ENCODE results near the gene REST. TPM values are rescaled to one million over a fixed set of nuclear protein-coding genes. Genes with fewer than 3 reads are reported as not detected.
"Not testable (repeated sequence)": the region's sequence is repeated elsewhere in the genome, so short reads cannot be mapped to it uniquely, and the experiment has no call there.

The REST gene
- total RNA-seq, 1 donor, result 52.7 TPM

GRCh38 chr4:56892691-56893090, 15.0 kb upstream of the REST start:
- H3K4me3 ChIP-seq (ENCODE audit: low read depth, low read length), result no peak overlapping the region
- DNase-seq (ENCODE audit: low read depth), result no peak
- TF ChIP-seq CTCF (IDR thresholded peaks at IDR 0.05; ENCODE audit: insufficient read depth, low read depth, low read length), result no peak

GRCh38 chr4:56897842-56898241, 9.9 kb upstream of the REST start:
- DNase-seq (ENCODE audit: low read depth); H3K4me3 ChIP-seq (ENCODE audit: low read depth, low read length): not testable (repeated sequence)

- not testable (repeated sequence) for DNase-seq (ENCODE audit: low read depth); H3K4me3 ChIP-seq (ENCODE audit: low read depth, low read length)
Measured at GRCh38 chr4:56900186-56900585, 7.5 kb upstream of the REST start.

GRCh38 chr4:56902703-56903102, 5.0 kb upstream of the REST start:
- no peak overlapping the region for H3K4me3 ChIP-seq (ENCODE audit: low read depth, low read length)
- no peak for TF ChIP-seq CTCF (IDR thresholded peaks at IDR 0.05; ENCODE audit: insufficient read depth, low read depth, low read length)

GRCh38 chr4:56905796-56906195, 1.9 kb upstream of the REST start:
- H3K4me3 ChIP-seq (ENCODE audit: low read depth, low read length), result no peak overlapping the region
- DNase-seq (ENCODE audit: low read depth), result no peak
- TF ChIP-seq CTCF (IDR thresholded peaks at IDR 0.05; ENCODE audit: insufficient read depth, low read depth, low read length), result no peak

More at GRCh38 chr4:56902703-56903102, 5.0 kb upstream of the REST start:
- no peak for DNase-seq (ENCODE audit: low read depth)

- H3K4me3 ChIP-seq (ENCODE audit: low read depth, low read length), result peak overlapping the region; percentile 61
- DNase-seq (ENCODE audit: low read depth), result no peak
Measured at GRCh38 chr4:56906489-56907393, 959 bp upstream of the REST start.

GRCh38 chr4:56908206-56909085, 746 bp downstream of the REST start:
- peak; percentile 75 for DNase-seq (ENCODE audit: low read depth)
- peak overlapping the region; percentile 95 for H3K4me3 ChIP-seq (ENCODE audit: low read depth, low read length)
- no peak for TF ChIP-seq CTCF (IDR thresholded peaks at IDR 0.05; ENCODE audit: insufficient read depth, low read depth, low read length)

More at GRCh38 chr4:56906489-56907393, 959 bp upstream of the REST start:
- no peak for TF ChIP-seq CTCF (IDR thresholded peaks at IDR 0.05; ENCODE audit: insufficient read depth, low read depth, low read length)

Measured in fibroblast of villous mesenchyme (primary cell).